A673 (cell line): ENCODE results near the gene OS9.

Experiments used
- EZH2 ChIP-seq: fragments of 200-600 bp; sonication (generic); IDR thresholded peaks from 2 replicates; pipeline ENCODE4 v1.6.1; 2017; ENCODE audit warnings: borderline replicate concordance, low read depth, mild to moderate bottlenecking, mixed read lengths, antibody characterized with exemption, low read length; ENCODE audit not compliant: poor library complexity, severe bottlenecking
- TF ChIP-seq, protein P1 (sequence below): fragments of 300-800, 200-600 bp; sonication (generic); conservative IDR thresholded peaks from 2 replicates; pipeline ENCODE4 v1.5.1; 2017; ENCODE audit warnings: low read depth, mild to moderate bottlenecking, antibody characterized with exemption, low read length, moderate library complexity, mixed read lengths

DNA sequence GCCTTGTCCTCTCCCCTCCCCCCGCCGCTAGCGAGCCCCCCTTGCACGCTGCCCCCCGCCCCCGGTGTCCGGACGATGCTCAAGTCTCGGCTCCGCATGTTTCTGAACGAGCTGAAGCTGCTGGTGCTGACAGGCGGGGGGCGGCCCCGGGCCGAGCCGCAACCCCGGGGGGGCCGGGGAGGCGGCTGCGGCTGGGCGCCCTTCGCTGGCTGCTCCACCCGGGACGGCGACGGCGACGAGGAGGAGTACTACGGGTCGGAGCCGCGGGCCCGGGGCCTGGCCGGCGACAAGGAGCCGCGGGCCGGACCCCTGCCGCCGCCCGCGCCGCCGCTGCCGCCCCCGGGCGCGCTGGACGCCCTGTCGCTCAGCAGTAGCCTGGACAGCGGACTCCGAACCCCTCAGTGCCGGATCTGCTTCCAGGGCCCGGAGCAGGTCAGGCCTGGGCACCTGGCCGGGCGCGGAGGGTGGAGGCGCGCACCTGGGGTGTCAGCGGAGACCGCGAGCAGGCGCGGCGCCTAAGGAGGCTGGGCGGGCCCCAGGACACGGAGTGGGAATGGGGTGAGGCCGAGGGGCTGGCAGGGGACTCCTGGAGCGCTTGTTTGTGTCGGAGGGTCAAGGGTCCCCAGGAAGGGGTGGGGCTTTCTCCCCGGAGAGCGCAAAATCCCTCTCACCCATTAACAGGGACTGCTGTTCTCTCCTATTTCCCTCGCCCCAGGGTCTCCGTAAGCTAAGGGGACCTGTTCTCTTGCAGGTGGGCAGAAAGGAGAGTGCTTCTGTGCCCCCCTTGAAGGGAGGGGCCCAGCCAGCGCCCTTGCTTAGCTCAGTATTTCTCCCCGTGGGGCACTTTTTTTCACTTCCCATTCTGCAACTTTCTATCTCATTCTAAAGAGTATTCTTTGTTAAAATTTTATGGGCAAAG, 61.8 kb downstream of the OS9 start:
- TF ChIP-seq, protein P1, sequence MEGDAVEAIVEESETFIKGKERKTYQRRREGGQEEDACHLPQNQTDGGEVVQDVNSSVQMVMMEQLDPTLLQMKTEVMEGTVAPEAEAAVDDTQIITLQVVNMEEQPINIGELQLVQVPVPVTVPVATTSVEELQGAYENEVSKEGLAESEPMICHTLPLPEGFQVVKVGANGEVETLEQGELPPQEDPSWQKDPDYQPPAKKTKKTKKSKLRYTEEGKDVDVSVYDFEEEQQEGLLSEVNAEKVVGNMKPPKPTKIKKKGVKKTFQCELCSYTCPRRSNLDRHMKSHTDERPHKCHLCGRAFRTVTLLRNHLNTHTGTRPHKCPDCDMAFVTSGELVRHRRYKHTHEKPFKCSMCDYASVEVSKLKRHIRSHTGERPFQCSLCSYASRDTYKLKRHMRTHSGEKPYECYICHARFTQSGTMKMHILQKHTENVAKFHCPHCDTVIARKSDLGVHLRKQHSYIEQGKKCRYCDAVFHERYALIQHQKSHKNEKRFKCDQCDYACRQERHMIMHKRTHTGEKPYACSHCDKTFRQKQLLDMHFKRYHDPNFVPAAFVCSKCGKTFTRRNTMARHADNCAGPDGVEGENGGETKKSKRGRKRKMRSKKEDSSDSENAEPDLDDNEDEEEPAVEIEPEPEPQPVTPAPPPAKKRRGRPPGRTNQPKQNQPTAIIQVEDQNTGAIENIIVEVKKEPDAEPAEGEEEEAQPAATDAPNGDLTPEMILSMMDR = no peak
- TF ChIP-seq EZH2 = no peak
